ENCODE results near the gene PRKAR2B.

The PRKAR2B gene

DNA sequence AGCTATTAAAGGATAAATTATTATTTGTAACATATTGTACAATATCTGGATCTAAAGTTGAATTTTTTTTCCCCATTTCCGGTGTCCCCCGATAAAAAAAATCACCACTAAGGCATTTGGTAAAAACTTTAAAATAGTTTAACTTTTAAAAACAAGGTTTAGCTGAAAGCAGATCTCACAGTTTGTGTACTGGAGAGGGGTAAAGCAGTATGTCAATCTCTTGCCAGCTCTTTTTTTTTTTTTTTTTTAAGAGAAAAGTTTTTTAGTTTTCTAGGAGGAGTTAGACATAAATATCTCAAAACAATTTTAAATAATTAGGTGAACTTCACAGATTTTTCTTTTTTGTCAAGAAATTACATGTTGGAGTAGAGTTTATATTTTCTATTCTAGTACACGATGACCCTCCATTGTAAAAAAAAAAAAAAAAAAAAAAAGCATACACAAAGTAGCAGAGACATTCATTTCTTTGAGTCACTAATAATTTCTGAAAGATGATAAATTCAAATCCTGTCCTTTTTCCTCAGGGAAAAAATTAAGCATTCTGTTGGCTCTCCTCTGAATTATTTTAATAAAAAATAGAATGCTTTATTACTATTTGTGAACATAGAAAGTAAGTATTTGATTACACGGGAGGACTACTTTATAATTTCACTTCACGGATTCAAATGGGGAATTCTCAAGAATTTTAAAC lies 122.4 kb downstream of the PRKAR2B start:
- no peak for DNase-seq

DNA sequence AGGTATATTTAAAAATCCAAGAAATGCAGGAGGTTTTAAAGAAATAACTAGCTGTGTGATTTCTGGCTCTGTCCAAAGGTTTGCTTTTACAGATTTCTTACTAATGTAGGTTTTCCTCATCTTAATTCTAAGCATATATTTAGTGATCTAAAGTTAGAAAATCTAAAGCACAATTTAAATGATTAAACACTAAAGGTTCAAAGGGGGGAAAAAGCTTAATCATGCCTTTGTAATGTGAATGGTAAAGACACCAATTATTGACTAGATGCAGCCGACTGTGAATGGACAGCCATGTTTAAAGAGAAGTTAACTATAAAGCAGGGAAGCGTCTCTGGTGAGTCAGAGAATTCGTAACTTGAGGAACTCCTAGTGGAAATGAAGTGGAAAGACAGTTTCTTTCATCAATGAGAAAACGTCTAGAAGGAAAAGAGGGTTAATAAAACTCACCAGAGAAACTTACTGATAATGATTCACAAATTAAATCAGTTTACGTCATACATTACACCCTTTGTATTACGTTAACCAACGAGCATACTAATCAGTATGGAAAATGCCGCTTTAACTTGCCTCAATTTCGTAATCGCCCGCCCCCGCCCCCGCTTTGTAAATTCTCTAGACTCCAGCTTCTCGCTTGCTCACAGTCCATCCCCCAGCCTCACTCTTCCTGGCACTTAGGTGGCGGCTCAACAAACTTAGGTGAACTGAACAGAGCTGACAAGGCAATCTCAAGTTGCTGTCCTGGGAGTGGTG lies 123.2 kb downstream of the PRKAR2B start:
- DNase-seq: peak; percentile 49 to 59 (median 54)

DNA sequence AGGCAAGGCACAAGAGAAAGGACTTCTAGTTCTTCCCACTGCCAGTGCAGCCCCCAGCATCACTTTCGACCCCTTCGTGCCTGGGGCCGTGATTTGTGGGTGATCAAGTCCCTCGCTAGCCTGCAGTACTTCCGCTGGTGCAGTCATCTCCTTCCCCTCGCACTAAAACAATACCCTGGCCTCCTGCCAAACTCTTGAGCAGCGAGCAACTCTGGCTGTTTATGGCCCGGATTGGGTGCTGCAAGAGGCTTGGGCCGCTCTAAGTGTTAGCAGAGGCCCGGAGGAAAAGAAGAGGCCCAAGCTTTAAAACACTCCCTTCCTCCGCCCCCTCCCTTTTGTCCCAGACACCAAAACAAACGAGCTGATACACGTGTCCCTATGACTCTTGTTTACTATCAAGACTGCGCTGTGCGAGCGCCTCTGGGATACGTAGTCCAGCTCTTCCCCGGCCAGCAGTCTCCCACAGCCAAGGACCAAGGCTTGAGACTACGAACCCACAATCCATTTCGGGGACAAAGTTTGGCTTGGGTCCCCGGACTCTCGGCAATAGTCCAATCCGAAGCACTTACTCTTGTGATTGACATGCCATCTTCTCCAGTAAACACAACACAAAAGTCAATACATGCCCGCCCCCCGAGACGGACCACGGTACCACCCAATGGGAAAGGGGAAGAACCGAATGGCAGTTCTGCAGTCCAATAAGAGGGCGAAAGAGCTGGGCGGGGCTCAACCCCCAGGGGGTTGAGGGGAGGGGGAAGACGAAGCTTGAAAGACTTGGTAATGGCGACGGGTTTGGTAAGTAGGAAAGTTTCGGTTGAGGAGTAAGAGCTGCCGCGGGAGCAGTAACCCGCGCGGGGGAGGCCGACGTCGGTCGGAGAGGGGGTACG lies 124.0 kb downstream of the PRKAR2B start, which contains the start of gene HBP1:
Gene HBP1, plus strand, starts transcription at position 771 of the 887 bp plus-strand sequence. CDS start 10,891 bp downstream, outside the sequence.
- DNase-seq: peak; percentile 90 to 96 (median 92)

DNA sequence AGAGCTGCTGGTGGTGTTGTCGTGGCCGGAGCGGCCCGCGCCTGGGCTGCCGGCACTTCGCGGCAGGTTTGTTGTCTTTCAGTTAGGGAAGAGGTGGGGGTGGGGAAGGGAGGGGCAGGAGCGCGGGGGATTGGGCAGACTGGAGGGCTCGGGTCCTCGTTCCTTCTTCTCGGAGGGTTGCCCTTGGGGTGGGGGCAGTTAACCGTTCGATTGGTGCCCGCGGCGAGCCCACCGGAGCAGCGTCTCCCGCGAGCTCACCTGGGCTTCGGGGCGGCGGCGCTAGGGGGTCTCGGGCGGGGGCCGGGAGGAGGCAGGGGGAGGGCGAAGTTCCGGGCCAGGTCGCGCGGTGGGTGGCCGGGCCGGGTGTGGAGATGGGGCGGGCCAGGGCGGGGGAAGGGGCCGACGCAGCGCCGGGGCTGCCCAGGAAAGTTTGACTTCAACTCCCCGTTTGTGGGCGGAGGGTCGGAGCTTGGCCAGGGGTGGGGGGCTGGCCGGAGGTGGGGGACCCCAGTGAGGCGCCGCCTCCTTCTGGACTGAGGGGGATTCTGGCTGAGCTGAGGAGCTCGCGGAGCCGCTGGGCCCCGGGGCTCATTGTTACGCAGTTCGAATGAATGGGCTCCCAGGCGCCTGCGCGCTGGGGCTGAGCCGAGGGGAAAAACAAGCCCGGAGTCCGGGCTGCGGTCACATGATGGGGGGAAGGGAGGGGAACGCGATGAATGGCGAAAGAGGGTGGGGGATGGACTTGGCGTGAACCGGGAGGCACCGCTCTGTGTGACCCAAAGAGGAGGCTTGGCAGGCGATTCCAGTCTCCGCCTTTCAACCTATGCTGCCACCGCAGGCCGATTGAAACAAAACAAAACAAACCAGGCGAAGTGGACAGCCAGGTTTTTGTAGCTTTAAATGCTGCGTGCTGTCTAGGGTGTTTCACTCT lies 124.9 kb downstream of the PRKAR2B start:
- DNase-seq: peak; percentile 64 to 68 (median 66)

DNA sequence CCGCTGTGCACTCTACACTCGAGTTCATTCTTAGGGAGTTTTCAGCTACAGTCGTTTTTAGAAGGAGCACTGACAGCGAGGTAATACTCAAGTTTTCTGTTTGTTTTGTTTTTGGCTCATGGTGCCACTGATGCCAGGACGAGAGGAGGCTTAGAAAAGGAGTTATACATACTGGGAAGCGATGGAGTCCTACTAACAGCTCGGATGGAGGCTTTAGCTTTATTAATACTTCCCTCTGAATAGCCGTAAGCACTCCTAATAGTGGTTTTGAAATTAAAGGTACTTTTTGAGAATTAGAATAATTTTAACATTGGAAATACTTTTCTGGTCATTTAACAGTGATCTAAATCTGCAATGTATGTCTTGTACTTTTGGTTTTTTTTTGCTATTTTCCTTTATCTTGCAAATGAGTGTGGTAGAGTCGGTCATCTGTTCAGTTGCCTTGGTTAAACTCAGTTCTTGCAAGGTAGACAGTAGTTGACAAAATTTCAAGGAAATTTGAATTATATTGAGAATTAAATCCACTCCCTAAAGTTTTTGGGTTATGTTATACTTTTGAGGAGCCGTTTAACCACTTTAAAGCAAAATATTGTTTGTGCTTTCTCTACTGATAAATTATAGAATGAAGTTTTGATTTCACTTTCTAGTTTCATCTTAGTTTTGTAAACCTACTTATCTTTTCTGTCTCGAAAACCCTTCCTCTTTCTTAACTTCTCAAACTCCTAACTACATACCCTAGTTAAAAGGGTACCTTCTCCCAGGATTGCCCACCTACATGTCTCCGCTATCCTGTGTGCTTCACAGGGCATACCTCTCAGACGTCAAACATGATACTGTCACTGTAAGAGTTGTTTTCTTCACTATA lies 125.8 kb downstream of the PRKAR2B start:
- no peak for DNase-seq

DNA sequence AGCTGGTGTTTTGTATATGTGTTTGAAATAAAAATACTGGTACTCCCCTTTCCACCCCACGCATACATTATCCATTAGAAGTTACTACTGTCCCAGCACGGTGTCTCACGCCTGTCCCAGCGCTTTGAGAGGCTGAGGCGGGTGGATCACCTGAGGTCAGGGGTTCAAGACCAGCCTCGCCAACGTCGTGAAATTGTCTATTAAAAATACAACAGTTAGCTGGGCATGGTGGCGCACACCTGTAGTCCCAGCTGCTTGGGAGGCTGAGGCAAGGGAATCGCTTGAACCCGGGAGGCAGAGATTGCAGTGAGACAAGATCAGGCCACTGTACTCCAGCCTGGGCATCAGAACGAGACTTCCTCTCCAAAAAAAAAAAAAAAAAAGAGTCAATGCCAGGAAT lies 127.0 kb downstream of the PRKAR2B start:
- no peak for DNase-seq

DNA sequence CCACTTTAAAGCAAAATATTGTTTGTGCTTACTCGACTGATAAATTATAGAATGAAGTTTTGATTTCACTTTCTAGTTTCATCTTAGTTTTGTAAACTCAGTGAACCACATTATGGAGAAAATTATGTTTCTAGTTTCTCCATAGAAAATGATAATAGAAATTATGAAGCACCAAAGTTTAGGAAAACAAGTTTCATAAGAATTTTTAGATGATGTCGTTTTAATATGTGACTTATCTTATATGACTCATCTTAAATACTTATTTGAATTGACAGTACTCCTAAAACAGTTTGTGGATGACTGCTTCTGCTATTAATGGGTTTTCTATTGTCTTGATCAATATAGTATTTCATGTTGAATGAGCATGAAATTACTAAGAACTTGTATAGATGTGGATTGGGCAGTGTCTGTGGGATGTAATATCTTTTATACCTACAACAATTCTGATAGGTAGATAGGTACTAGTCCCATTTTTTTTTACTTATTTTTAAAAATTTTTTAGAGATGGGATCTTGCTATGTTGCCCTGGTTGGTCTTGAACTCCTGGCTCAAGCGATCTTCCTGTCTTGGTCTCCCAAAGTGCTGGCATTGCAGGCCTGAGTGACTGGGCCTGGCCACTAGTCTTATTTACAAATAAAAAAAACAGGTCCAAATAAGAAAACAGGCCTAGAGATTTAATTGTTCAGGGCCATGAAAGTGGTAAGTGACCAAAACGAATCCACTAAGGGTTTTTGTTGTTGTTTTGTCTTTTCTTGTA lies 127.9 kb downstream of the PRKAR2B start:
- DNase-seq: no peak

DNA sequence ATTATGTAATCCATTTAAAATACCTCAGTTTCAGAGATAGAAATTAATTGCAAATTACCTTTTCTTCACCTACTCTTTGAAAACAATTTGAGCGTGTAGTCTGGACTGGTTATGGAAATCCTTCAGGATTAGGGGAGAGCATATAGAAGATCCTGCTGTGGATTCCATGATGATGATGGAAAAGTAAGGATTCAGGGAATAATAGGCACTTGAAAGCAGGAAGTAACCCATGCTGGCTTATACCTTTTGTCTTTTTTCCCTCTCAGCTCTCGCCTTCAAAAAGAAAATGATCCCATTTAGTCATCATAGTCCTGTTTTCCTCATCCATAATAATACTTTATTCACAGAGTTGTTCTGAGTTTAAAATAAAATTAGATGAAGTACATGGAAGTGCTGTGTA lies 128.7 kb downstream of the PRKAR2B start:
- no peak for DNase-seq

DNA sequence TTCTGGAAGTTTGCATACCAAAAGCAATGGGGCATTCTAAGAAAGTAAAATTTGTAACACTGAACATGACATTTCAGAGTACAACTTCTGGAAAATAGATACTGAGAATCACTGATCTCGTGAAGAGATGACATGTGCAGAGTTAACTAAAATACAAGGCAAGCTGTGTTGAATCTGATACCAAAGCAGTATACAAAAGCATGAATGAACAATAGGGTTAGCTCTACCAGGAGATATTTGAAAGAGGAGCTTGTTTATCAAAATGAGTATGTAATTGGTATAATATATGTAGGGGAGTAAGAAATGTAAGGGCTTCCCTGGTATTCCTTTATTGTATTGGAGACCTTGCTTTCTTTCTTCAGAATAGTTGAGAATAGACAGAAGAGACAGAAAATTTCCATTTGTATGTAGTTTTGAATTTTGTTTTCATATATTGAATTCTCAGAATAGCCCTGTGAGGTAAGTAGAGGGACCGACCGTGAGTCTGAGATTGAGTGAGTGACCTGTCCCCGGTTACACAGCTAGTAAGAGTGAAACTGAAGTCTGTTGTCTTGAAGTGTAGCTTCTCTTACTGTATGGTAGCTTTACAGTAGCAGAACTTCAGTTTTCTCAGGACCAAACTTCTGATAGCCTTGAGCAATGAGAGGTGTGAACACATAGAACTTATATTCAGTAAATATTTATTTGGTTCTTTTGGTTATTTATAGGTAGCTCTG lies 129.3 kb downstream of the PRKAR2B start:
- DNase-seq: no peak

DNA sequence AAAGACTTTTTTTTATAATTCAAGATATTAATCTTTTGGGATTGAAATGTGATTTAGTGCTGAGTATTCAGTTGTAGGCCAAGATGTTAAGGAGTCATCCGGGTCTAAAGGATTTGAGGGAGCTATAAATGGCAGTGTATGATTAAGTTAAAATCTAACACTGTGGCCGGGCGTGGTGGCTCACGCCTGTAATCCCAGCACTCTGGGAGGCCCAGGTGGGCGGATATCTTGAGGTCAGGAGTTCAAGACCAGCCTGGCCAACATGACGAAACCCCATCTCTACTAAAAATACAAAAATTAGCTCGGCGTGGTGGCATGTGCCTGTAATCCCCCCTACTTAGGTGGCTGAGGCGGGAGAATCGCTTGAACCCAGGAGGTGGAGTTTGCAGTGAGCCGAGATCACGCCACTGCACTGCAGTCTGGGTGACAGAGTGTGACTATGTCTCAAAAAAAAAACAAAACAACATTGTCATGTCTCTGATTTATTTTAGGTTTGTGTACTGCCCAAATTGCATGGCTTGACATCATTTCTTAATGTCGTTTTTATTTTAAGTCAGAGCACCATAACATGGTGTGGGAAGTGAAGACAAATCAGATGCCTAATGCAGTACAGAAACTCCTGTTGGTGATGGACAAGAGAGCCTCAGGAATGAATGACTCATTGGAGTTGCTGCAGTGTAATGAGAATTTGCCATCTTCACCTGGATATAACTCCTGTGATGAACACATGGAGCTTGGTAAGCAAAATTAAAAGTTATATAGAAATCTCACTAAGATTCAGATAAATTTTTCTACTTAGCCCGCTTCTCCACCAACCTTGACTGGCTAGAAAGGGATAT lies 135.0 kb downstream of the PRKAR2B start:
- DNase-seq: no peak

DNA sequence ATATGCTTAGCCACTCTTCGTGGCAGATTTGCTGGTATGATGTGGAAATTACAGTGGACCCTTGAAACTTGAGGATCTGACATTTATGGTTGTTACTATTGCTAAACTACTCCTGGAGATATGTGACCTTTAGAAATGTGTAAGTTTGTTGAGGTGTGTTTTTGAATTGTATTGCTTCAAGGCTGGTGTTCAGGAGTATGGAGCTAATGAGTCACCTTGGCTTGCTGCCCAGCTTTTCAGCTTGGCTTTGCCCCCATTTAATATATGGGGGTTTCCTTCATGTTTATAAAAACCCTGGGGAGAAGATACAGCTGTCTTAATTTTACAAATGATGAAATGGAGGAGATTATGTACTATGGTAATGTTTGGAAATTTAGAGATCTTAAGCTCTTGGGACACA lies 135.9 kb downstream of the PRKAR2B start:
- DNase-seq: peak in 1 of 4 experiments; percentile 17

DNA sequence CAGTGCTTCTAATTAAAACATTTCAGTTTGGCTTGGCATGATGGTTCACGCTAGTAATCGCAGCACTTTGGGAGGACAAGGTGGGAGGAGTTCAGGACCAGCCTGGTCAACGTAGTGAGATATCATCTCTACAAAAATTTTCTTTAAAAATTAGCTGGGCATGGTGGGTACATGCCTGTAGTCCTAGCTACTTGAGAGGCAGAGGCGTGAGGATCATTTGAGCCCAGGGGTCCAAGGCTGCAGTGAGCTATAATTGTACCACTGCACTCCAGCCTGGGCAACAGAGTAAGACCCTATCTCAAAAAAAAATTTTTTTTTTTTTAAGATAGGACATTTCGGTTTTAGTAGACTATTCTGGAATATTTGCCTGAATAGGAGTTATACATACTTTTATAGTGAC lies 136.7 kb downstream of the PRKAR2B start:
- DNase-seq: no peak

DNA sequence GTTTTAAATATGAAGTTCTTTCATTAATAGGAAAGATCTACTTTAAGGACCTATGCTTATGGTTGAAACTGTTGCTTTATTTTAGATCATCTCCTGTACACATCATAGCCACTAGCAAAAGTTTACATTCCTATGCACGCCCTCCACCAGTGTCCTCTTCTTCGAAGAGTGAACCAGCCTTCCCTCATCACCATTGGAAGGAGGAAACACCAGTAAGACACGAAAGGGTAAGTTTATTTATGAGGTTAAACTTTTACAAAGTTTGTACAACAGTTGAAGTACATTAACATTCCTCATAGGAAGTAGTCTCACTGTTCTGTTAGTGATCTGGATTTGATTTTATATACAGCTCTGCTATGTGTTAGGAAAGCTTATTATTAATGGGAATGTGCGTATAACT lies 141.2 kb downstream of the PRKAR2B start:
- DNase-seq: no peak

DNA sequence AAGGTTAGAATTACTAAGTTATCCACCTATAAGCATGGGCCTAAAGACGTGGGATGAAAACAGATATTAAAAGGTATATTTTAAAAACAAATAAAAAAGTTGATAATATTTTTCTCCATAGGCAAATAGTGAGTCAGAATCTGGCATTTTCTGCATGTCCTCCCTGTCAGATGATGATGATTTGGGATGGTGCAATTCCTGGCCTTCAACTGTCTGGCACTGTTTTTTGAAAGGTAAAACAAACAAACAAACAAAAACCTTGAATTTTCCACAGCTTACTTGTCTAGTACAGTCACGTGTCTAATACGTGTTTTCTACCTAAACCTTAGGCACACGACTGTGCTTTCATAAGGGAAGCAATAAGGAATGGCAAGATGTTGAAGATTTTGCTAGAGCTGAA lies 141.7 kb downstream of the PRKAR2B start:
- DNase-seq: no peak

DNA sequence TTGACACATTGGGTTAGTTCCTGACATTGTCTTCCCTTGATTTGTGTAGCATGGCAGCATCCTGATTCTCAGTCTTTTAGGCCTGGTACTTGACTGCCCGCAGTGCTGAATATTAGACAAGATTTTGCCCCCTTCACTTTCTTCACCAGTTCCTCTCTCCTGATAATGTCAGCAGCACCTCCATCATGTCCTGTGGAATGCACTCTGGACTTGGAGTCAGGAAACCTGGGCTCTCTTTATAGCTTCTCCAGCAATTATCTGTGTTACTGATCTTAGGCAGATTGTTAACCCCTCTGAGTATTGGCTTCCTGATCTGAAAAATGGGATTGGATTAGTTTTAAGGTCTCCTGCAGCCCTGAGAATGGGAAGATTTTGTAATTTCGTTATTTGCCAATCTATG lies 143.3 kb downstream of the PRKAR2B start:
- no peak for DNase-seq

DNA sequence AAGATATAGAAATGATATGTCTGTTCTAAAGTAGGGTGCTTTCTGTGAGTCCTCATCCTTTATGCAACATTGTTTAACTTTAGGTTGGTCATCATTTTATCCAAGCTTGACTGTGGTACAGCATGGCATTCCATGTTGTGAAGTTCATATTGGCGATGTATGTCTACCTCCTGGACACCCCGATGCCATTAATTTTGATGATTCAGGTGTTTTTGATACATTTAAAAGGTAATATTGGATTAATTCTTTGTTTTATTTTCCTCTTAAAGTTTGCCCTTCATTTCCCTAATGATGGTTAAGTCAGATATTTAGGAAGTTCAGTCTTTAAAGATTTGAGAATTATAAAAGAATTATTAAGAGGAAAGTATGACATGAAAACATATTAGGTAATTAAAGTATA lies 145.6 kb downstream of the PRKAR2B start:
- DNase-seq: no peak

DNA sequence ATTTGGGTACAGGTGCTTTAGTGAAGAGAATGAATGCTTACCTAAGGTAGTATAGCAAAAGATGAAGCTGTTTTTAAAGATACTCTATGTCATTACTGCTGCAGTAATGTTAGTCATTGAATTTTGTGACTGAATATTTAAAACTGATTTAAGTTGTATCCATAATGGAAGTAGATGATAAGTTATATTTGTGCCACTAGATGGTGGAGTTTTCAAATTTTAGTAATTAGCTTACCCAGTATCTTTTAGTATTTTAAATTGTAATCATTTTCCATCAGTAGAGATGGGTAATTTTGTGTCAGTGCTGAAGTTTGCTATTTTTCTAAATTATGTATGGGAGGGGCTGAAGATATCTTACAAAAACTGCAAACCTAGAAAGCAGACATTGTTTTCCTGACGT lies 149.5 kb downstream of the PRKAR2B start:
- no peak for DNase-seq

DNA sequence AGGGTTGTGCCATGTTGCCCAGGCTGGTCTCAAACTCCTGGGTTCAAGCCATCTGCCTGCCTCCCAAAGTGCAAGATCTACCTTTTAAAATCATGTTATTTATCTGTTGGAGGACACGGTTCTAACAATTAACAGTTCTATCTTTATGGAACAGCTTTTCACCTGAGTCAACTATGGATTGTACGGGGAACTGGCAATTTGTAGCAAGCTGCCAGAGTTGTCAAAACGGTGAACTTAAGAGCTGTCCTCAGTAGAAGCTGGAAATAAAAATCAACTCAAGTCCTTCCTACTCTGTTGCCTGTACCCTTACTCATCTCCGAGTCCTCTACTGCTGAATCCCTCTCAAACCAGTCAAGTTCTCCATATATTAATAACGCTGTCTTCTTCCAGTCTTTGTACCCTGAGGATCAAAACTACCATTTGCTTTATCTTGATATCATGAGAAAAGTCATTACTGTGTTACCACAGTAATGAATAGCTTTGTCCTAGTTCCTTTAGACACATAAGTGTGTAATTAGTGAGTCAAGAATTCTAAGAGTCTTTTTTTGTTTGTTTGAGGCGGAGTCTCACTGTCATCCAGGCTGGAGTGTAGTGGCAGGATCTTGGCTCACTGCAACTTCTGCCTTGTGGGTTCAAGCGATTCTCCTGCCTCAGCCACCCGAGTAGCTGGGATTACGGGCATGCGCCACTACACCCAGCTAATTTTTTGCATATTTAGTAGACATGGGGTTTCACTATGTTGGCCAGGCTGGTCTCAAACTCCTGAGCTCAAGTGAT lies 152.5 kb downstream of the PRKAR2B start:
- DNase-seq: no peak
